Myocyte (in vitro differentiated cells): Measurements from ENCODE around the gene TMEM145. TPM values are rescaled to one million over a fixed set of nuclear protein-coding genes. Genes with fewer than 3 reads are reported as not detected.
"Not testable (repeated sequence)": the region's sequence is repeated elsewhere in the genome, so short reads cannot be mapped to it uniquely, and the experiment has no call there.

Experiments used
- DNase-seq: peaks from one replicate; pipeline ENCODE4 v3.0.0-alpha.2; 2012; ENCODE audit warnings: low read depth
- polyA plus RNA-seq: library from polyadenylated mRNA; unstranded; fragments of >200 nt; gene quantifications from one replicate; pipeline ENCODE4 v1.2.1, GENCODE V29; 2012; ENCODE audit warnings: missing spikeins
- total RNA-seq: library from RNA; depleted of rRNA; stranded (reverse); fragments of >200 nt; gene quantifications from 2 replicates; pipeline ENCODE4 v1.2.3, GENCODE V29; 2014

Gene TMEM145
- total RNA-seq = 1.6 TPM in 1 of 2 replicates, not detected in the other
- 0.21 TPM for polyA plus RNA-seq

DNA sequence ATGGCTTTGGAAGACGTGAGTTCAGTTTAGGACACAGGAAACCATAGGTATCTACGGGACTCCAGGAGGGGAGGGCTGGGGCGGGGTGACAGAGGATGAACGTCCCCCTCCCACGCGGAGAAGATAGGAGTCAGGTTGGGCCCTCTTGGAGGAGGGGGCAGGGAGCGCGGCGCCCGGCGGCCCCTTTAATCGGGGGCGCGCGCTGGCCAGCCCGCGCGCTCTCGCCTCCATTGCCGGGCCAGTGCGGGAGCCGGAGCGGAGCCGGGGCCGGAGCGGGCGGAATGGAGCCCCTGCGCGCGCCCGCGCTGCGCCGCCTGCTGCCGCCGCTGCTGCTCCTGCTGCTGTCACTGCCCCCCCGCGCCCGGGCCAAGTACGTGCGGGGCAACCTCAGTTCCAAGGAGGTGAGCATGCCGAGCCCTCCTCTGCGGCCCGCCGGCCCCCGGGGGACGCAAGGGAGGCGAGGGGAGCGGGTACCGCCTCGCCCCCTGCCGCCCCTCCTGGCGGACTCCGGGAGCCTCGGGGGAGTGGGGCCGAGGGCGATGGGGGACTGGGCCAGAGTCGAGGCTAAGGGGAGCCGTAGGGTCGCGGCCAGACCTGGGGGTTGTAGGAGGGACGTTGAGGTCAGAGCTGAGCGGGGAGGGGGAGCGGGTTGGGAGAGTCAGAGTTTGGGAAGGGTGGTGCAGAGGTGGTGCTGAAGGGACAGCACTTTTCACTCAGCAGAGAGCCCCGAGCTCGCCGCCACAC lies at the start of gene TMEM145:
Gene TMEM145, plus strand, starts transcription at position 214 of the 744 bp plus-strand sequence. Its CDS starts 68 bp downstream, at position 282.
- peak; percentile 64 for DNase-seq

DNA sequence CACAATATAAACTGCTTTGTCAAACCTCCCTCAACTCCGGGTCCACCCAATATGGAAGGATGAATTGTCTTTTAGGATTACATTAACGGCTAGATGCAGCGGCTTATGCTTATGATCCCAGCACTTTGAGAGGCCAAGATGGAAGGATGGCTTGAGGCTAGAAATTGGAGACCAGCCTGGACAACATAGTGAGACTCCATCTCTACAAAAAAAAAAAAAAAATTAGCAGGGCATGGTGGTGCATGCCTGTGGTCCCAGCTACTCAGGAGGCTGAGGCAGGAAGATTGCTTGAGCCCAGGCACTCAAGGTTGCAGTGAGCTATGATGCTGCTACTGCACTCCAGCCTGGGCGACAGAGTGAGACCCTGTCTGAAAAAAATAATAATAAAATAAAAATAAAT lies 47.0 kb upstream of the TMEM145 start:
- not testable (repeated sequence) for DNase-seq

DNA sequence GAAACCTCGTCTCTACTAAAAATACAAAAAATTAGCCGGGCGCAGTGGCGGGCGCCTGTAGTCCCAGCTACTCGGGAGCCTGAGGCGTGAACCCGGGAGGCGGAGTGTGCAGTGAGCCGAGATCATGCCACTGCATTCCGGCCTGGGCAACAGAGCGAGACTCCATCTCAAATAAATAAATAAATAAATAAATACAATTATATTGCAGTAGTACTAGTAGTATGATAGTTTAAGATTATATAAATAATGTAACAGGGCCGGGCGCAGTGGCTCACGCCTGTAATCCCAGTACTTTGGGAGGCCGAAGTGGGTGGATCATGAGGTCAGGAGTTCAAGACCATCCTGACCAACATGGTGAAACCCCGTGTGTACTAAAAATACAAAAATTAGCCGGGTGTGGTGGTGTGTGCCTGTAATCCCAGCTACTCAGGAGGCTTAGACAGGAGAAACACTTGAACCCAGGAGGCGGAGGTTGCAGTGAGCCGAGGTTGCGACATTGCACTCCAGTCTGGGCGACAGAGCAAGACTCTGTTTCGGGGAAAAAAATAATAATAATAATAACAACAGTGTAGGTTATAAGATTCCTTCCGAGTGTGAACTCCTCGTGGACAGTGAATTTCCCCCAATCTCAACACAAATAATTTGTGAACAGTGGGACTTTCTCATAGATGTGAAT lies 46.0 kb upstream of the TMEM145 start:
- DNase-seq = not testable (repeated sequence)

DNA sequence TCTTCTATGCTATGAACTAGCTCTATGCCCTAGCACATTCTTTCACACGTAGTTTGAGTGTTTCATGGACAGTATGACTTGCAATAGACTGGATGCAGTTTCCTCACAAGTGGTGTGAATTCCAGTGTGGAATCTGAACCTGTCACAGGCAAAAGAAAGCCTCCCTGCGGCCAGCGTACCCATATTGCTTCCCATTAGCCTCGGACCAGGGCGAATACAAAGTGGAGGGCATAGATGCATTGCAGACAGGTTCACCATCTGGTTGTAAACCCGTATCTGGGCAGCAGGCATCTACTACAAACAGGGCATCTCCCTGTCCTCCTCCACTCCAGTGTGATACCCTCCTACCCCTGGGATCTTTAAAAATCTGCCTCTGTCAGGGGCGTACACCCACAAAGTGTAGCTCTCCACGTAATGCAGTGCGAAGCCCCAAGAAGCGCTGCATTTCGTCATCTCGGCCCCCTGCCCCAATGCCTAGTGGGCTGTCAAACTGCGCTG lies 45.4 kb upstream of the TMEM145 start:
- no peak for DNase-seq

DNA sequence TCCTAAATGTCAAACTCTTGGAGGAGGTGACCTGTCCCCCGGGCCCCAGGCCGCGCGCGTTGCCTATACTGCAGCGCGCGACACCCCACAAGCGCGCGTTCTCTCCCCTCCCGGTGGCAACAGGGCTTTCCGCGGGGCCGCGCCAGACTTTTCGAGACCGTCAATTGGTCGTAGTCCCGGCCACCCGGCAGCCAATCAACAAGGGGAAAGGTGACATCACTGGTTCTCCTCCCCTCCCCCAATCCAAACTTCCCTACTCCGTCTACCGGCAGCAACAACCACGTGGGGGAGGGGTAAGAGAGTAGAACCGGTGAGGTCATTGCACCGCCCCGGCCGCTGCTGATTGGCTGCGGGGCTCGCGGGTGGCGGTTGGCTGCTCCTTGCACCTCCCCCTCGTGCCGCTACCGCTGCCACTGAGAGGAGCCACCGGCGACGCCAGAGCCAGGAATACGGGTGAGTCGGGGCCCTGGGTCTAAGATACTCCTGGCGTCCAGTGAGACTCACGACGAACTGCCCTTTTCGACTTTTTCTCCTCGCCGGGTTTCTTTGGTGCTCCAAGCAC lies 44.9 kb upstream of the TMEM145 start:
- DNase-seq = peak; percentile 99

DNA sequence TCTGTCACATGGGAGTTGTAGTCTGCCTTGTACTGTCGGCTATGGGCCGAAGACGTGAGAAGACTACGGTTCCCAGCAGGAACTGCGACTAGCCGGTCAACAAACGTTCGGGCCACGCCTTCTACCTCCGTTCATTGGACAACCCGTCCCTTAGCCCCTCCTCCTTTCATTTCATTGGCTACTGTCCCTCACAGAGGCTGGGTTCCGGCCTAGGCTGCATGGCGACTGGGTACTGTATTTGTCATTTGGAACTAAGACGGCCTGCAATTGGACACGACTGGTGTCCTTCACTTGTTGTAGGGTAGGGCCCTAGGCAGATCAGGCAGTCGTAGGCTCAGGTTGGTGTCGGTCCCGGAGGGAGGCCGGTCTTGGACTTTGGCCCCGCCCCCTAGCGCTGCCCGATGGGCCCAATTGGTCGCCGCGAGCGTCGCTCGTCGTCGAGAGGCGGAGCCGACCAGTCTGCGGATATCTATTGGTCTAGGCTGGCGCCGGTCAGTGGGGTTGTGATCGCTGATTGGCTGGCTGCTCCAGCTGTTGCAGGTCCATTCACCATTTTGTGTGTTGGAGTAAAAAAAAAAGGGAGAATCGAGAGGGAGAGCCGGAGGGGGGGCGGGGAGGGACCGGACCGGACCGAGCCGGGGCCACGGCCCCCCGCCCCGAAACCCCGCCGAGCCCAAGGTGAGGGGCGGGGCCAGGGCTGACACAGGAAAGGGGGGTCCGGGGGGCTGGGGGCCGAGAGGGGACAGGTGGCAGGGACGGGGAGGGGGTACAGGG lies 44.2 kb upstream of the TMEM145 start, which contains the start of gene CIC:
Gene CIC, plus strand, starts transcription at position 549 of the 774 bp plus-strand sequence. CDS start 2,532 bp downstream, outside the sequence.
- DNase-seq = peak; percentile 100

DNA sequence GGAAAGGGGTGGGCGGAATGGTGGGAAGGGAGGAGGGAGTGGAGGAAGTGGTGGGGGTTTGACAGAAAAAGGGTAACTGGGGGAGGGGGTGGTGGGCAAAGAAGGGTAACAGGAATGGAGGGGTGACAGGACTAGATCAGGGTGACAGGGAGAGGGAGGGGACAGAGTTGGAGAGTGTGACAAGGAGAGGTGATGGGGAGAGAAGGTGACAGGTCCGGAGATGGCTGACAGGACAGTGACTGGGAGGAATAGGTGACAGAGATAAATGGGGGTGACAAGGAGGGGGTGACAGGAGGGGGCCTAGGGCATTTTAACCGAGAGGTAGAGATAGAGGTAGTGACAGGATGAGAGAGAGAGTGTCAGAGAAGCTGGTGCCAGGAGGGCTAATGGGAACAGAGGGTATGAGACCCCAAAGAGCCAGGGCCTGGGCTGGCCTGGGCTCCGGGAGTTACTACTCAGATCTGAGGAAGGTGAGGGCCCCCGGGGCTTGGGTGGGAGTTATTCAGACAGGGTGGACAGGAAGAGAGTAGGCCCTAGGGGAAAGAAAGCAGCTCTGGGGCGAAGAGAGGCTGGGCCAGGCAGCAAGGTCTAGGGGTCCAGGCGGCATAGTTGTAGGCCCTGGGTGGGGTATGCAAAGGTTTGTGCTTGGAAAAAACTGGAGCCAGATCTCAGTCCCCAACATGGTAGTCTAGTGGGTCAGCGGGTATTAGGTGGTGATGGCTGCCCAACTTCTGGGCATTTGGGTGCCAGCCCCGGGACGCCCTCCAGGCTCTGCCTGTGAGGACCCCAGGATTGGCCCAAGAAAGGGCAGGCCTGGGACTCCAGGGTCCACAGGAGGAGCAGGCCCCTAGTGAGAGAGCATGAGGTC lies 43.4 kb upstream of the TMEM145 start:
- DNase-seq = peak; percentile 11

DNA sequence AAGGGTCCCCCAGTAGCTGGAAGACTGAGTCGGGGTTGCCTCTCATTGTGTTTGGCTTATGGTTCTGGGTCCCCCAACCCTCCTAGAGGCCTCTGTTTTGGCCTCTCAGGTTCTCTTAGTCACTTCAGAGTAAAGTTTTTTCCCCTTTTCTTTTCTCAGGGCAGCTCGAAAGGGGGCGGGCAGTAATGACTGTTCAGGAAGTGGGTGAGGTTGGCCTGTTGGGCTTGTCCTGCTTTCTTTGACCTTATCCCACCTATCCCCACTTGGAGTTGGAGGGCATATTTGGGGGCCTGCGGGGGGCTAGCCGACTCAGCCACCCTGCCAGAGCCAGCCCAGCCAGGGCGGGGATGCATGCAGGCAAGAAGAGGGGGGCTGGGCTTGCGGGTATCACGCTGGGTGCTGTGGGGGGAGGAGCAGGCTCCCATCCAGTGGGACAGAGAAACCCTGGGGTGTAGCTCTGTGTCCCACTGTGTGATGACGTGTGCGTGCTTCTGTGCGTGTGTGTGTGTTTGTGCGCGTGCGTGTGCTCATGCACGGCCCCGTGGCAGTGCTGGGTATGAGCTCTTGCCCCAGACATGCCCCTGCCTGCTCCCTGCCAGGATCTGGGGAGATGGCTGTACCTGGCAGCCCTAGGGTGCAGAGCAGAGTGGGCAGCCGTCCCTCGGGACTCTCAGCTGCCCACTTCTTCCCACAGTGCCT lies 42.6 kb upstream of the TMEM145 start:
- peak; percentile 79 for DNase-seq

DNA sequence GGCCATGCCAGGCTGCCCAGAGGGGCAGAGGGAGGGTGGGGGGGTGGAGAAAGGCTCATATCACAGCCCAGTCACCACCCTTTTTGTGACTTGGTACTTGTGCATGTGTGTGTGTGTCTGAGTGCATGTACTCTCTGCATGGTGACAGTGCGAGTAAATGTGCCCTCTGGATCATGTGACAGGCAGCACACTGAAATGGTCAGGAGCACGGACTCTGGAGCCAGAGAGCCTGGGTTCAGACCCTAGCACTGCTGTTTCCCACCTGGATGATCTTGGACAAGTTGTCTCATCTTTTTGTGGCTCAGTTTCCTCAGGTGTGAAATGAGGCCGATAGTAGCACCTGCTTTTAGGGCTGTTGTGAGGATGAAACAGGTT lies 42.1 kb upstream of the TMEM145 start:
- DNase-seq = no peak

DNA sequence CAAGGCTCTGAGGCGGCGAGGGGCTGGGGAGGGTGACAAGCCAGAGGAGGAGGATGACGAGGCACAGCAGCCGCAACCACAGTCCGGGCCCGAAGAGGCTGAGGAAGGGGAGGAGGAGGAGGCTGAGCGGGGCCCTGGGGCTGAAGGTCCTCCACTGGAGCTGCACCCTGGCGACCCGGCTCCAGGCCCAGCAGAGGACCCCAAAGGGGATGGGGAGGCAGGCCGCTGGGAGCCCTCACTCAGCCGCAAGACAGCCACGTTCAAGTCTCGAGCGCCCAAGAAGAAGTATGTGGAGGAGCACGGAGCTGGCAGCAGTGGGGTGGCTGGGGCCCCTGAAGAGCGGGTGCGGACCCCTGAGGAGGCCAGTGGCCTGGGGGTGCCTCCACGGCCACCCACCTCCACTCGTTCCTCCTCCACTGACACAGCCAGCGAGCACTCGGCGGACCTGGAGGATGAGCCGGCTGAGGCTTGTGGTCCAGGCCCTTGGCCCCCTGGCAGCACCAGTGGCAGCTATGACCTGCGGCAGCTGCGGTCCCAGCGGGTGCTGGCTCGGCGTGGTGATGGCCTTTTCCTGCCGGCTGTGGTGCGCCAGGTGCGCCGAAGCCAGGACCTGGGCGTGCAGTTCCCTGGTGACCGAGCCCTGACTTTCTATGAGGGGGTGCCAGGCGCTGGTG lies 41.1 kb upstream of the TMEM145 start:
- DNase-seq = no peak

DNA sequence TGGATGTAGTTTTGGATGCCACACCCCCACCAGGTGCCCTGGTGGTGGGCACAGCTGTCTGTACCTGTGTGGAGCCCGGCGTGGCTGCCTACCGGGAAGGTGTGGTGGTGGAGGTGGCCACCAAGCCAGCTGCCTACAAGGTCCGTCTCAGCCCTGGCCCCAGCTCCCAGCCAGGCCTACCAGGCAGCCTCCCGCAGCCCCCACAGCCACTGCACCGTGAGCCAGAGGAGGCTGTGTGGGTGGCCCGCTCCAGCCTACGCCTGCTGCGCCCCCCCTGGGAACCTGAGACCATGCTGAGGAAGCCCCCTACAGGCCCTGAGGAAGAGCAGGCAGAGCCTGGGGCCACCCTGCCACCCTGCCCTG lies 40.6 kb upstream of the TMEM145 start:
- DNase-seq = no peak

DNA sequence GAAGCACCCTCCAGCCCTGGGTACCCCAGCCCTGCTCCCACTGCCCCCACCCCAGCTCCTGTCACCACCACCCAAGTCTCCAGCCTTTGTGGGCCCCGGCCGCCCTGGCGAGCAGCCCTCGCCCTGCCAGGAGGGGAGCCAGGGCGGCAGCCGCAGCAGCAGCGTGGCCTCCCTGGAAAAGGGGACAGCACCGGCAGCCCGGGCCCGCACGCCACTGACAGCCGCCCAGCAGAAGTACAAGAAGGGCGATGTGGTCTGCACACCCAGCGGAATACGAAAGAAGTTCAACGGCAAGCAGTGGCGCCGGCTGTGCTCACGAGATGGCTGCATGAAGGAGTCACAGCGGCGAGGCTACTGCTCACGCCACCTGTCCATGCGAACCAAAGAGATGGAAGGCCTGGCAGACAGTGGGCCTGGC lies 40.1 kb upstream of the TMEM145 start:
- no peak for DNase-seq

DNA sequence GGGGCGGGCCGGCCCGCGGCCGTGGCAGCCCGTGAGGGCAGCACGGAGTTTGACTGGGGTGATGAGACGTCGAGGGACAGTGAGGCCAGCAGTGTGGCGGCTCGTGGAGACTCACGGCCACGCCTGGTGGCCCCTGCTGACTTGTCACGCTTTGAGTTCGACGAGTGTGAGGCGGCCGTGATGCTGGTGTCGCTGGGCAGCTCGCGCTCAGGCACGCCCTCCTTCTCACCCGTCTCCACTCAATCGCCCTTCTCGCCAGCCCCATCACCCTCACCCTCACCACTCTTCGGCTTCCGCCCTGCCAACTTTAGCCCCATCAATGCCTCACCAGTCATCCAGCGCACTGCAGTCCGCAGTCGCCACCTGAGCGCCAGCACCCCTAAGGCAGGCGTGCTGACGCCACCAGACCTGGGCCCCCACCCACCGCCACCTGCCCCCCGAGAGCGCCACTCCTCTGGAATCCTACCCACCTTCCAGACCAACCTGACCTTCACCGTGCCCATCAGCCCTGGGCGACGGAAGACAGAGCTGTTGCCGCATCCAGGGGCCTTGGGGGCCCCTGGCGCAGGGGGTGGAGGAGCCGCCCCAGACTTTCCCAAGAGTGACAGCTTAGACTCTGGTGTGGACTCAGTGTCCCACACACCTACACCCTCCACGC lies 39.6 kb upstream of the TMEM145 start:
- no peak for DNase-seq

DNA sequence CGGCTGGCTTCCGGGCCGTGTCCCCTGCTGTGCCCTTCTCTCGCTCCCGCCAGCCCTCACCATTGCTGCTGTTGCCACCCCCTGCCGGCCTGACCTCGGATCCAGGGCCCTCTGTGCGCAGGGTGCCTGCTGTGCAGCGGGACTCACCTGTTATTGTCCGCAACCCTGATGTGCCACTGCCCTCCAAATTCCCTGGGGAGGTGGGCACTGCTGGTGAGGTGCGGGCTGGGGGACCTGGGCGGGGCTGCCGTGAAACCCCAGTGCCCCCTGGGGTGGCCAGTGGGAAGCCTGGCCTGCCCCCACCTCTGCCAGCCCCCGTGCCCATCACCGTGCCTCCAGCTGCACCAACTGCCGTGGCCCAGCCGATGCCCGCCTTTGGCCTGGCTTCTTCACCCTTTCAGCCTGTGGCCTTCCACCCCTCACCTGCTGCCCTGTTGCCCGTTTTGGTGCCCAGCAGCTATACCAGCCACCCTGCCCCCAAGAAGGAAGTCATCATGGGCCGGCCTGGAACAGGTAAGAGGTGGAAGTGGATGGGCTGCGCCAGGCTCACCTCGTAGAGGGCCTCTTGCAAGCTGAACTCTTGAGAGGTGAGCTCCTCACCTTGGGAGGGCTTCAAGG lies 38.9 kb upstream of the TMEM145 start:
- DNase-seq = no peak

DNA sequence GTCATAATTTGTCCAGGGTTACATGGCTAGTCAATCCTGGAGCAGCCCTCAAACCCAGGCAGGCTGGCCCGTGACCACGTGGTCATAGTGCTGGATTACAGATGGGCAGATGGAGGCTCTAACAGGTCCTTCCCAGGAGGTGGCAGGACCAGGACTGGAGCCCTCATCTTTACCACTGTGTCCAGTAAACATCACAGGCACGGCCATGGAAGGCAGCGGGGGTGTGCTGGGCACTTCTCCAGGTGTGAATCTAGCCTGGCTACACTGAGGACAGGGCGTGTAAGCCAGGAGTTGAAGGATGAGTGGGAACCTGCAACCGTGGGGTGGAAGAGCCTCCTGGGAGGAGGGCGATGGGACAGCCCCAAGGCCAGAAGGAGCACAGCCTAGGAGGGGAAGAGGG lies 38.0 kb upstream of the TMEM145 start:
- DNase-seq = peak; percentile 12

DNA sequence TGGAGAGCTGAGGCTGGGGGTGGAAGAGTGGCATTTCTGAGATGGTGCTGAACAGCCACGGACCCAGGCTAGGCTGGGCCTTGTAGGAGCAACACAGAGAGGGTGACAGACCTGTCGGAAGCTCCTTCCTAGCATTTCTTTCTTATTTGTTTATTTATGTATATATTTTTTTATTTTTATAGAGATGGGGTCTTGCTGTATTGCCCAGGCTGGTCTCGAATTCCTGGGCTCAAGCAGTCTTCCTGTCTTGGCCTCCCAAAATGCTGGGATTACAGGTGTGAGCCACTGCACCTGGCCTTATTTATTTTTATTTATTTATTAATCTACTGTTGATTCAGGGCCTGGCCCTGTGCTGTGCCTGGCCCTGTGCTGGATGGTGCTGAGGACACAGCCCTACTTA lies 37.6 kb upstream of the TMEM145 start:
- DNase-seq = no peak

DNA sequence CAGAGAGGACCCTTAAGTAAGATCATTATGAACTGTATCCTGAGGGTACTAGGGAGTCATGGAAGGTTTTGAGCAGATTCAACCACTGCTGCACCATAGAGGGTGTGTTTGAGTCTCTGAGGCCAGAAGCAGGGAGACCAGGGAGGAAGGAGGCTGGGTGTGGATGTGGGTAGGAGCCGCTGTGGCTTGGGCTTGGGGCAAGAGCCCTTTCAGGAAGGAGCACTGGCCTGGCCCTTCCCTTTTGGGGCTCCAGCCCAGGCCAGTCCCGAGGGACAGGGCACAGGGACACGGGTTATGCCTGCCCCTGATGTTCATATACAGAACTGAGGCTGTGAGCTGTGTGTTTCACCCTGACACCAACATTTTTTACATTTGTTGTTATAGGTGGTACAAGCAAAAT lies 36.8 kb upstream of the TMEM145 start:
- DNase-seq = peak; percentile 25

DNA sequence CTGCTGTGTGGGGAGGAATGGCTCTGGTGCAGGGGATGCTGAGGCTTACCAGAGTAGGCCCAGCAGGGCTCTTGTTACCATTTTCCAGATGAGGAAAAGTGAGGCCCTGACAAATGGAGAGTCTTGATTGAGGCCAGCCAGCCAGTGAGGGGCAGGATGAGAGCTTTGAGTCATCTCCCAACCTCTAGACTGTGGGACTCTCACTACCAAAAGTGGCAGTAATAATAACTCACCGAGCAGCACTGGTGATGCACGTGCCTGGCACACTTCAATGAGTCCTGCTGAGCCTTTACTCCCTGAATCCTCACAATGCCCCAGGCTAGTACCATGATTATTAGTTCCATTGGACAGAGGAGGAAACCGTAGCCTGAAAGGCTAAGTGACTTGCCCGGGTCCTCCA lies 36.3 kb upstream of the TMEM145 start:
- peak; percentile 32 for DNase-seq
